ENCODE results near the gene CIZ1. TPM values are rescaled to one million over a fixed set of nuclear protein-coding genes. Genes with fewer than 3 reads are reported as not detected.

The CIZ1 gene
- total and polyA plus RNA-seq, 9 of the 15 experiments (the other 6 are each of a cell fraction or from before 2014, with no cell fraction given), result 6.6 to 329 (median 87.8) TPM

- TF ChIP-seq KLF13 (tag; IDR thresholded peaks at IDR 0.05; ENCODE audit: borderline replicate concordance, low read depth) (peak; percentile 93), FOXA1 (IDR thresholded peaks at IDR 0.05; ENCODE audit: borderline replicate concordance) (no peak), TOE1 (IDR thresholded peaks at IDR 0.05; ENCODE audit: borderline replicate concordance) (no peak), TOE1 (CRISPR knock-in tag; IDR thresholded peaks at IDR 0.05; ENCODE audit: borderline replicate concordance, low read depth) (no peak), ZHX1 (conservative IDR thresholded peaks at IDR 0.05; ENCODE audit: low read length) (no peak), NFIX (CRISPR knock-in tag; IDR thresholded peaks at IDR 0.05; ENCODE audit: low read depth) (peak; percentile 2; the same call in 1 of the 2 replicates), BRF1 (IDR thresholded peaks at IDR 0.05; ENCODE audit: borderline replicate concordance, extremely low read depth, insufficient read length) (no peak), PPARD (CRISPR knock-in tag; IDR thresholded peaks at IDR 0.05) (no peak), DNMT1 (IDR thresholded peaks at IDR 0.05) (no peak), ZSCAN29 (IDR thresholded peaks at IDR 0.05) (no peak), ETV1 (tag; conservative IDR thresholded peaks at IDR 0.05; ENCODE audit: low read depth) (peak; percentile 86), POLR3G (IDR thresholded peaks at IDR 0.05; ENCODE audit: extremely low read depth, insufficient read length, insufficient replicate concordance) (no peak), ZNF449 (CRISPR knock-in tag; IDR thresholded peaks at IDR 0.05) (no peak), RNF2 (IDR thresholded peaks at IDR 0.05) (no peak)
- TF ChIP-seq, protein P1, sequence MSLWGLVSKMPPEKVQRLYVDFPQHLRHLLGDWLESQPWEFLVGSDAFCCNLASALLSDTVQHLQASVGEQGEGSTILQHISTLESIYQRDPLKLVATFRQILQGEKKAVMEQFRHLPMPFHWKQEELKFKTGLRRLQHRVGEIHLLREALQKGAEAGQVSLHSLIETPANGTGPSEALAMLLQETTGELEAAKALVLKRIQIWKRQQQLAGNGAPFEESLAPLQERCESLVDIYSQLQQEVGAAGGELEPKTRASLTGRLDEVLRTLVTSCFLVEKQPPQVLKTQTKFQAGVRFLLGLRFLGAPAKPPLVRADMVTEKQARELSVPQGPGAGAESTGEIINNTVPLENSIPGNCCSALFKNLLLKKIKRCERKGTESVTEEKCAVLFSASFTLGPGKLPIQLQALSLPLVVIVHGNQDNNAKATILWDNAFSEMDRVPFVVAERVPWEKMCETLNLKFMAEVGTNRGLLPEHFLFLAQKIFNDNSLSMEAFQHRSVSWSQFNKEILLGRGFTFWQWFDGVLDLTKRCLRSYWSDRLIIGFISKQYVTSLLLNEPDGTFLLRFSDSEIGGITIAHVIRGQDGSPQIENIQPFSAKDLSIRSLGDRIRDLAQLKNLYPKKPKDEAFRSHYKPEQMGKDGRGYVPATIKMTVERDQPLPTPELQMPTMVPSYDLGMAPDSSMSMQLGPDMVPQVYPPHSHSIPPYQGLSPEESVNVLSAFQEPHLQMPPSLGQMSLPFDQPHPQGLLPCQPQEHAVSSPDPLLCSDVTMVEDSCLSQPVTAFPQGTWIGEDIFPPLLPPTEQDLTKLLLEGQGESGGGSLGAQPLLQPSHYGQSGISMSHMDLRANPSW (CRISPR knock-in tag; IDR thresholded peaks at IDR 0.05), result peak; percentile 94
- TF ChIP-seq, protein P2, sequence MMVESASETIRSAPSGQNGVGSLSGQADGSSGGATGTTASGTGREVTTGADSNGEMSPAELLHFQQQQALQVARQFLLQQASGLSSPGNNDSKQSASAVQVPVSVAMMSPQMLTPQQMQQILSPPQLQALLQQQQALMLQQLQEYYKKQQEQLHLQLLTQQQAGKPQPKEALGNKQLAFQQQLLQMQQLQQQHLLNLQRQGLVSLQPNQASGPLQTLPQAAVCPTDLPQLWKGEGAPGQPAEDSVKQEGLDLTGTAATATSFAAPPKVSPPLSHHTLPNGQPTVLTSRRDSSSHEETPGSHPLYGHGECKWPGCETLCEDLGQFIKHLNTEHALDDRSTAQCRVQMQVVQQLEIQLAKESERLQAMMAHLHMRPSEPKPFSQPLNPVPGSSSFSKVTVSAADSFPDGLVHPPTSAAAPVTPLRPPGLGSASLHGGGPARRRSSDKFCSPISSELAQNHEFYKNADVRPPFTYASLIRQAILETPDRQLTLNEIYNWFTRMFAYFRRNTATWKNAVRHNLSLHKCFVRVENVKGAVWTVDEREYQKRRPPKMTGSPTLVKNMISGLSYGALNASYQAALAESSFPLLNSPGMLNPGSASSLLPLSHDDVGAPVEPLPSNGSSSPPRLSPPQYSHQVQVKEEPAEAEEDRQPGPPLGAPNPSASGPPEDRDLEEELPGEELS (CRISPR knock-in tag; IDR thresholded peaks at IDR 0.05; ENCODE audit: borderline replicate concordance), result no peak
- TF ChIP-seq, protein P3, sequence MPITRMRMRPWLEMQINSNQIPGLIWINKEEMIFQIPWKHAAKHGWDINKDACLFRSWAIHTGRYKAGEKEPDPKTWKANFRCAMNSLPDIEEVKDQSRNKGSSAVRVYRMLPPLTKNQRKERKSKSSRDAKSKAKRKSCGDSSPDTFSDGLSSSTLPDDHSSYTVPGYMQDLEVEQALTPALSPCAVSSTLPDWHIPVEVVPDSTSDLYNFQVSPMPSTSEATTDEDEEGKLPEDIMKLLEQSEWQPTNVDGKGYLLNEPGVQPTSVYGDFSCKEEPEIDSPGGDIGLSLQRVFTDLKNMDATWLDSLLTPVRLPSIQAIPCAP (CRISPR knock-in tag; IDR thresholded peaks at IDR 0.05; ENCODE audit: borderline replicate concordance), result no peak
Observed at GRCh38 chr9:128191406-128192046, at the start of gene CIZ1 (continued).

All from K562 (cell line).